Activated CD4-positive, alpha-beta T cell treated with anti-CD3 and anti-CD28 coated beads for 36 hours (primary cell): ENCODE results near the gene ANAPC4. TPM values are rescaled to one million over a fixed set of nuclear protein-coding genes. Genes with fewer than 3 reads are reported as not detected.

ENCODE experiments used
- ATAC-seq: fragments of 200-7000 bp; cut with Tn5 transposase; one replicate; pipeline ENCODE4 v1.10.0; 2021; ENCODE audit warnings: mild to moderate bottlenecking, moderate library complexity
- CTCF ChIA-PET: fragments of 350-600 bp; sonication (Branson Sonifier 250); formaldehyde crosslinking; loops from one replicate; lab custom pipeline; 2021; ENCODE audit warnings: antibody characterized with exemption; lab: Charles Lee
- POLR2A ChIA-PET: fragments of 350-600 bp; sonication (Branson Sonifier 250); formaldehyde crosslinking; loops from one replicate; lab custom pipeline; 2021; ENCODE audit warnings: antibody characterized with exemption, inconsistent platforms; lab: Charles Lee
- DNase-seq: peaks from one replicate; pipeline ENCODE4 v3.0.0-alpha.2; 2020
- H3K27ac Mint-ChIP-seq: one replicate; pipeline ENCODE4 v1.8.0; 2021; ENCODE audit warnings: mixed read lengths
- H3K27me3 Mint-ChIP-seq: one replicate; pipeline ENCODE4 v1.8.0; 2021; ENCODE audit warnings: mixed read lengths
- H3K36me3 Mint-ChIP-seq: one replicate; pipeline ENCODE4 v1.8.0; 2021; ENCODE audit warnings: low read depth, mixed read lengths
- H3K4me1 Mint-ChIP-seq: one replicate; pipeline ENCODE4 v1.8.0; 2021; ENCODE audit warnings: mixed read lengths
- H3K4me3 Mint-ChIP-seq: one replicate; pipeline ENCODE4 v1.8.0; 2021; ENCODE audit warnings: mild to moderate bottlenecking, moderate library complexity, mixed read lengths
- H3K9me3 Mint-ChIP-seq: one replicate; pipeline ENCODE4 v1.8.0; 2021; ENCODE audit warnings: low read depth, mixed read lengths
- intact Hi-C, 2 experiments: fragments of 100-400 bp; cut with DNase I in 1 of 2; cut with micrococcal nuclease in 1 of 2; formaldehyde crosslinking; loops; one replicate each; pipeline versions ENCODE4 v1.14.2 to v1.15.1; 2022 to 2024; cut with DNase I, micrococcal nuclease
- total RNA-seq, 2 experiments: library from RNA; stranded (reverse); gene quantifications; one replicate each; pipeline ENCODE4 v1.2.3, GENCODE V29; 2021

ANAPC4 gene
- total RNA-seq, 2 experiments from 2014 or later, result 19.2 to 31.2 TPM

- Mint-ChIP-seq H3K4me1 (no peaks in the 10 kb centered on the region), H3K27ac (no peak overlapping the region), H3K9me3 (no peaks in the 10 kb centered on the region), H3K4me3 (no peak overlapping the region), H3K27me3 (no peaks in the 10 kb centered on the region), H3K36me3 (peaks cover 50% of the 10 kb centered on the region)
- no peak for ATAC-seq
- CTCF ChIA-PET, result no interaction called here
- intact Hi-C loops, result no loop called here
- DNase-seq, result no peak
- POLR2A ChIA-PET, result no interaction called here
Measured at GRCh38 chr4:25410820-25411529, 33.9 kb downstream of the ANAPC4 start.

- Mint-ChIP-seq H3K27me3 (no peaks in the 10 kb centered on the region), H3K9me3 (no peaks in the 10 kb centered on the region), H3K27ac (no peak overlapping the region), H3K4me3 (no peak overlapping the region), H3K4me1 (no peaks in the 10 kb centered on the region), H3K36me3 (peaks cover 52% of the 10 kb centered on the region)
- CTCF ChIA-PET, result interaction anchor here (0.6 kb wide), 2 partner anchors 81 to 206 kb away, joined by 3 to 5 read pairs; no protein-coding TSS in a partner anchor
- DNase-seq, result no peak
- no peak for ATAC-seq
- POLR2A ChIA-PET, result no interaction called here
- intact Hi-C loops, result no loop called here
Measured at GRCh38 chr4:25413261-25413660, 36.2 kb downstream of the ANAPC4 start.

GRCh38 chr4:25417014-25417413 is 40.0 kb downstream of the ANAPC4 start:
- H3K36me3 Mint-ChIP-seq, result peaks cover 36% of the 10 kb centered on the region
- no peak overlapping the region for H3K4me3 Mint-ChIP-seq
- ATAC-seq (no peak), DNase-seq (no peak)
- no peaks in the 10 kb centered on the region for H3K9me3 Mint-ChIP-seq
- CTCF ChIA-PET, result interaction anchor here (1.6 kb wide), 1 partner anchor 51 kb away, joined by 3 read pairs; no protein-coding TSS in a partner anchor
- no peak overlapping the region for H3K27ac Mint-ChIP-seq
- POLR2A ChIA-PET, result no interaction called here
- H3K4me1 Mint-ChIP-seq, result peaks cover 5% of the 10 kb centered on the region
- intact Hi-C loops, result no loop called here
- H3K27me3 Mint-ChIP-seq, result no peaks in the 10 kb centered on the region

GRCh38 chr4:25420931-25421330 is 43.9 kb downstream of the ANAPC4 start:
- H3K4me3 Mint-ChIP-seq, result no peak overlapping the region
- no peak overlapping the region for H3K27ac Mint-ChIP-seq
- DNase-seq (no peak), ATAC-seq (no peak)
- intact Hi-C loops, result no loop called here
- ChIA-PET CTCF (no interaction called here), POLR2A (no interaction called here)
- no peaks in the 10 kb centered on the region for H3K27me3 Mint-ChIP-seq
- H3K9me3 Mint-ChIP-seq, result no peaks in the 10 kb centered on the region
- H3K4me1 Mint-ChIP-seq, result peaks cover 7% of the 10 kb centered on the region
- H3K36me3 Mint-ChIP-seq, result peaks cover 19% of the 10 kb centered on the region

GRCh38 chr4:25421816-25422525 is 44.9 kb downstream of the ANAPC4 start:
- intact Hi-C loops, result no loop called here
- peak; percentile 90 for ATAC-seq
- Mint-ChIP-seq H3K27ac (peak overlapping the region; percentile 29), H3K4me1 (peaks cover 7% of the 10 kb centered on the region), H3K27me3 (no peaks in the 10 kb centered on the region), H3K4me3 (no peak overlapping the region), H3K9me3 (no peaks in the 10 kb centered on the region), H3K36me3 (peaks cover 12% of the 10 kb centered on the region)
- ChIA-PET CTCF (no interaction called here), POLR2A (no interaction called here)
- no peak for DNase-seq

GRCh38 chr4:25423548-25423947 is 46.5 kb downstream of the ANAPC4 start:
- CTCF ChIA-PET, result interaction anchor here (0.6 kb wide), 1 partner anchor 70 kb away, joined by 4 read pairs; no protein-coding TSS in a partner anchor
- ATAC-seq, result no peak
- Mint-ChIP-seq H3K4me3 (no peak overlapping the region), H3K36me3 (peaks cover 9% of the 10 kb centered on the region), H3K9me3 (peaks cover 3% of the 10 kb centered on the region), H3K4me1 (peaks cover 7% of the 10 kb centered on the region), H3K27me3 (no peaks in the 10 kb centered on the region), H3K27ac (no peak overlapping the region)
- POLR2A ChIA-PET, result no interaction called here
- no peak for DNase-seq
- intact Hi-C loops, result no loop called here

- Mint-ChIP-seq H3K4me1 (peaks cover 7% of the 10 kb centered on the region), H3K4me3 (no peak overlapping the region), H3K27me3 (no peaks in the 10 kb centered on the region), H3K9me3 (peaks cover 3% of the 10 kb centered on the region), H3K36me3 (peaks cover 7% of the 10 kb centered on the region), H3K27ac (no peak overlapping the region)
- ATAC-seq (no peak), DNase-seq (no peak)
- CTCF ChIA-PET, result interaction anchor here (0.7 kb wide), 1 partner anchor 1178 kb away, joined by 3 read pairs; no protein-coding TSS in a partner anchor
- intact Hi-C loops, result no loop called here
- POLR2A ChIA-PET, result no interaction called here
Measured at GRCh38 chr4:25424539-25425228, 47.6 kb downstream of the ANAPC4 start.

GRCh38 chr4:25425361-25425760 is 48.3 kb downstream of the ANAPC4 start:
- H3K36me3 Mint-ChIP-seq, result peaks cover 5% of the 10 kb centered on the region
- H3K9me3 Mint-ChIP-seq, result peaks cover 3% of the 10 kb centered on the region
- intact Hi-C loops, result no loop called here
- DNase-seq (no peak), ATAC-seq (no peak)
- peaks cover 7% of the 10 kb centered on the region for H3K4me1 Mint-ChIP-seq
- H3K4me3 Mint-ChIP-seq, result no peak overlapping the region
- ChIA-PET CTCF (interaction anchor here (0.7 kb wide), 1 partner anchor 1178 kb away, joined by 3 read pairs; no protein-coding TSS in a partner anchor), POLR2A (no interaction called here)
- no peaks in the 10 kb centered on the region for H3K27me3 Mint-ChIP-seq
- no peak overlapping the region for H3K27ac Mint-ChIP-seq

- H3K27ac Mint-ChIP-seq, result no peak overlapping the region
- no peaks in the 10 kb centered on the region for H3K4me1 Mint-ChIP-seq
- intact Hi-C loops, result no loop called here
- no peak for ATAC-seq
- DNase-seq, result no peak
- H3K4me3 Mint-ChIP-seq, result no peak overlapping the region
- no peaks in the 10 kb centered on the region for H3K27me3 Mint-ChIP-seq
- peaks cover 5% of the 10 kb centered on the region for H3K36me3 Mint-ChIP-seq
- H3K9me3 Mint-ChIP-seq, result peaks cover 6% of the 10 kb centered on the region
- CTCF ChIA-PET, result no interaction called here
- POLR2A ChIA-PET, result no interaction called here
Measured at GRCh38 chr4:25427871-25428270, 50.8 kb downstream of the ANAPC4 start.

GRCh38 chr4:25430630-25431029 is 53.6 kb downstream of the ANAPC4 start:
- intact Hi-C loops, result loop anchor here in 1 of 2 experiments (10.0 kb wide), 1 partner anchor 214 kb away; no protein-coding TSS in a partner anchor
- Mint-ChIP-seq H3K27ac (no peak overlapping the region), H3K9me3 (peaks cover 6% of the 10 kb centered on the region), H3K36me3 (peaks cover 5% of the 10 kb centered on the region), H3K27me3 (no peaks in the 10 kb centered on the region), H3K4me1 (no peaks in the 10 kb centered on the region), H3K4me3 (no peak overlapping the region)
- CTCF ChIA-PET, result interaction anchor here (0.6 to 1.1 kb wide), 2 partner anchors 11 to 240 kb away, joined by 3 read pairs; no protein-coding TSS in a partner anchor
- ATAC-seq, result no peak
- POLR2A ChIA-PET, result no interaction called here
- no peak for DNase-seq
